WTC11 (cell line): ENCODE results near the gene GATAD2A. TPM values are rescaled to one million over a fixed set of nuclear protein-coding genes. Genes with fewer than 3 reads are reported as not detected.

Experiments
- ATAC-seq: fragments of 200-7000 bp; cut with Tn5 transposase; 2 replicates; pipeline ENCODE4 v1.10.0; 2021; ENCODE audit warnings: mild to moderate bottlenecking, moderate library complexity
- CTCF ChIA-PET: fragments of 300-600 bp; sonication (Branson Sonifier 250); formaldehyde crosslinking; loops from one replicate; lab custom pipeline; 2021; ENCODE audit warnings: antibody characterized with exemption; lab: Charles Lee
- POLR2A ChIA-PET: fragments of 350-600 bp; sonication (Branson Sonifier 250); formaldehyde crosslinking; loops from one replicate; lab custom pipeline; 2021; ENCODE audit warnings: antibody characterized with exemption; lab: Charles Lee
- DNase-seq: peaks from one replicate; pipeline ENCODE4 v3.0.0; 2021; ENCODE audit warnings: low spot score
- H3K27ac Mint-ChIP-seq: 2 replicates; pipeline ENCODE4 v1.8.0; 2021; ENCODE audit warnings: mixed read lengths
- H3K27me3 Mint-ChIP-seq: 2 replicates; pipeline ENCODE4 v1.8.0; 2021; ENCODE audit warnings: low read depth, mild to moderate bottlenecking, moderate library complexity, mixed read lengths
- H3K36me3 Mint-ChIP-seq: 2 replicates; pipeline ENCODE4 v1.8.0; 2021; ENCODE audit warnings: mixed read lengths
- H3K4me1 Mint-ChIP-seq: 2 replicates; pipeline ENCODE4 v1.8.0; 2022; ENCODE audit warnings: mixed read lengths
- H3K4me3 Mint-ChIP-seq: 2 replicates; pipeline ENCODE4 v1.8.0; 2021; ENCODE audit warnings: mild to moderate bottlenecking, moderate library complexity, mixed read lengths
- H3K9me3 Mint-ChIP-seq: 2 replicates; pipeline ENCODE4 v1.8.0; 2021; ENCODE audit warnings: mixed read lengths
- CBFB ChIP-seq: sonication (generic); formaldehyde crosslinking; IDR thresholded peaks from 2 replicates; pipeline ENCODE4 v1.8.1; 2022; ENCODE audit warnings: mild to moderate bottlenecking, low read depth, missing genetic modification reagents
- E2F1 ChIP-seq: sonication (generic); formaldehyde crosslinking; IDR thresholded peaks from 2 replicates; pipeline ENCODE4 v1.8.0; 2022; ENCODE audit warnings: mild to moderate bottlenecking, missing genetic modification reagents
- E2F4 ChIP-seq: sonication (generic); formaldehyde crosslinking; IDR thresholded peaks from 2 replicates; pipeline ENCODE4 v1.8.1; 2022; ENCODE audit warnings: low read depth, mild to moderate bottlenecking, moderate library complexity, missing genetic modification reagents, borderline replicate concordance
- FOXJ3 ChIP-seq: sonication (generic); formaldehyde crosslinking; IDR thresholded peaks from 2 replicates; pipeline ENCODE4 v1.9.0; 2021; ENCODE audit warnings: missing genetic modification reagents, mild to moderate bottlenecking, borderline replicate concordance
- GABPB1 ChIP-seq: sonication (generic); formaldehyde crosslinking; IDR thresholded peaks from 2 replicates; pipeline ENCODE4 v1.8.1; 2023; ENCODE audit warnings: mild to moderate bottlenecking, missing genetic modification reagents
- IRF2 ChIP-seq: sonication (generic); formaldehyde crosslinking; IDR thresholded peaks from 2 replicates; pipeline ENCODE4 v1.8.0; 2022; ENCODE audit warnings: low read depth, missing genetic modification reagents, borderline replicate concordance
- JAZF1 ChIP-seq: fragments of 250-450 bp; sonication (Bioruptor Pico); IDR thresholded peaks from 2 replicates; pipeline ENCODE4 v1.9.0; 2021; ENCODE audit warnings: moderate library complexity, mild to moderate bottlenecking, inconsistent platforms
- NFE2L1 ChIP-seq: sonication (generic); formaldehyde crosslinking; IDR thresholded peaks from 2 replicates; pipeline ENCODE4 v1.8.1; 2023; ENCODE audit warnings: missing genetic modification reagents
- RORB ChIP-seq: fragments of 250-450 bp; sonication (Bioruptor Pico); IDR thresholded peaks from 2 replicates; pipeline ENCODE4 v1.9.0; 2021; ENCODE audit warnings: mild to moderate bottlenecking
- ZNF138 ChIP-seq: sonication (generic); formaldehyde crosslinking; conservative IDR thresholded peaks from 2 replicates; pipeline ENCODE4 v1.8.1; 2022; ENCODE audit warnings: mild to moderate bottlenecking, moderate library complexity, missing genetic modification reagents
- ZNF532 ChIP-seq: fragments of 250-450 bp; sonication (Bioruptor Pico); IDR thresholded peaks from 2 replicates; pipeline ENCODE4 v1.9.0; 2021; ENCODE audit warnings: mild to moderate bottlenecking, borderline replicate concordance
- ZSCAN18 ChIP-seq: fragments of 250-450 bp; sonication (Bioruptor Pico); IDR thresholded peaks from 2 replicates; pipeline ENCODE4 v2.1.2; 2022; ENCODE audit warnings: mild to moderate bottlenecking, moderate library complexity
- total RNA-seq: library from RNA; stranded (reverse); gene quantifications from 3 replicates; pipeline ENCODE4 v1.2.3, GENCODE V29; 2021
- TF ChIP-seq, protein P1 (sequence below): sonication (generic); formaldehyde crosslinking; IDR thresholded peaks from 2 replicates; pipeline ENCODE4 v1.8.1; 2022; ENCODE audit warnings: low read depth, missing genetic modification reagents, borderline replicate concordance
- TF ChIP-seq, protein P2 (sequence below): fragments of 250-450 bp; sonication (Bioruptor Pico); IDR thresholded peaks from 2 replicates; pipeline ENCODE4 v1.9.0; 2021; ENCODE audit warnings: mild to moderate bottlenecking

GATAD2A gene
- total RNA-seq, 1 experiment from 2014 or later: 209 TPM

DNA sequence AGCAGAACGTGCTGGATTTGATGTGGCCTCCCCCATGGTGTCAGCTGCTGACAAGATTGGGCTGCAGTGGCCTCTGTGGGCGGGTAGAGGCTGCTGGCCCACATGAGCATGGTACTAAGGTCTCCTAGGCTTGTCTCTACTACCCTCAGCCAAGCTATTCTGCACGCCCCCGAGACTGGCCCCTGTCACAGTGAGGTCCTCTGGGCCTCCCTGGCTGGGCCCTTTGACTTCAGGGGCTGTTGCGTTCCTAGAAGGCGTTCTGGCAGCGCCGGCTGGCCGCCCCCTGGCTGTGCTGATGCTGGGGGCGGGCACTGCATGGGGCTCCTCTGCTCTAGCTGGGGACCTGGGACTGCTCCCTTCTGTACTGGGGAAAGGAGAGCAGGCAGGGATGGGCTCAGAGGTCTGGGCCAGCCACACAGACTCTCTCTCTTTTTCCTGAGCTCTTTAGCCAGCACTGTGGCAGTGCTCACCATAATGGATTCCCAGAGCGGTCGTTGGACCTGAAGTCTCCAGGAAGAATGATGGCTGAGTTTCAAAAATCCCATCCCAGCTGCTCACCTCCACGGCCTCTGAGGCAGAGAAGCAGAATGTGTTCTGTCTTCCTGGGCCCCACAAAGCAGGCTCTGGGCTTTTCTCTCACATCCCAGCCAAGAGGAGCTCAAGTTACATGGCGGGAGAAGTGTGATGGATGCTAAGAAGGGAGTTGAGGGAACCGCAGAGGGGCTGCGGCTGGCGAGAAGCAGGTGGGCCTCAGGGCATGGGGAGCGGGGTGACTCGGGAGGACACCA lies 77.5 kb downstream of the GATAD2A start:
- ATAC-seq (no peak), DNase-seq (no peak)
- ChIA-PET CTCF (interaction anchor here (1.3 kb wide), 1 partner anchor 116 kb away, joined by 6 read pairs; no protein-coding TSS in a partner anchor), POLR2A (no interaction called here)
- Mint-ChIP-seq H3K4me3 (no peak overlapping the region), H3K4me1 (peaks cover 47% of the 10 kb centered on the region), H3K9me3 (no peaks in the 10 kb centered on the region), H3K27ac (peak overlapping the region; percentile 57), H3K27me3 (no peaks in the 10 kb centered on the region), H3K36me3 (peaks cover 10% of the 10 kb centered on the region)
- TF ChIP-seq, protein P1, sequence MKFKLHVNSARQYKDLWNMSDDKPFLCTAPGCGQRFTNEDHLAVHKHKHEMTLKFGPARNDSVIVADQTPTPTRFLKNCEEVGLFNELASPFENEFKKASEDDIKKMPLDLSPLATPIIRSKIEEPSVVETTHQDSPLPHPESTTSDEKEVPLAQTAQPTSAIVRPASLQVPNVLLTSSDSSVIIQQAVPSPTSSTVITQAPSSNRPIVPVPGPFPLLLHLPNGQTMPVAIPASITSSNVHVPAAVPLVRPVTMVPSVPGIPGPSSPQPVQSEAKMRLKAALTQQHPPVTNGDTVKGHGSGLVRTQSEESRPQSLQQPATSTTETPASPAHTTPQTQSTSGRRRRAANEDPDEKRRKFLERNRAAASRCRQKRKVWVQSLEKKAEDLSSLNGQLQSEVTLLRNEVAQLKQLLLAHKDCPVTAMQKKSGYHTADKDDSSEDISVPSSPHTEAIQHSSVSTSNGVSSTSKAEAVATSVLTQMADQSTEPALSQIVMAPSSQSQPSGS: no peak

DNA sequence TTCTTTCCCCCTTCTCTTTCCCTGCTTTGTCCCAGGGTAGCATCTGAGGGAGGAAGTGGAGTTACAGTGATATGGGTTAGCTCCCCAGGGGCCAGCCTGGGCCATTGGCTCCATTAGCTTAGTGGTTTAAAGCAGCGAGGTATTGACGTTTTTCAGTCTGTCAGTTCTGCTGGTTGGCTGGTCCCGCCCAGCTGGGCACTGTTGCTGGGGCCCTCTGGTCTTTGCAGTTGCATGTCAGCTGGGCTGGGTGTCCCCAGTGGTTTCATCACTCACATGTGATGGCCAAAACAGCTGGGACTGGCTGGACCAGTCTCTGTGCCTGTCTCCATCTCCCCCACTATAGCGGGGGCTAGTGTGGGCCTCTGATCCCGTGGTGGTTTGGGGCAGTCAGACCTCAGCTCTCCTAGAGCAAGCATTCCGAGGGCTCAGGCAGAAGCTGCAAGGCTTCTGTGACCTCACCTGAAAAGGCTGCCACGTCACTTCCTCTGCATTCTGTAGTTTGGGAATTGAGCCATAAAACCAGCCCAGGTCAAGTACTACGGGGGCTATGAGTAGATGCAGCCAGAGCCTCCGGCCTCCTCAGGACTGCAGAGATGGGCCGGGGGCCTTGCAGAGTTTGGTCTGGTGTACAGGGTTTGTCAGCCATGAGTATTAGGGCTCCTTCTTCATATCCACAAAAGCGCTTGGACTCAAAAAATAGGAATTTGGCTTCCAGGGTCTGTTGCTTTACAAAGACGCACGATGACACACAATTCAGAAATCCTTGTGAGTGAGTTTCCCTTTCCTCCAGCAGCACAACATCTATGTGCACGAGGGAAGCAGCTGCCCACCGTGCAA lies 79.9 kb downstream of the GATAD2A start:
- H3K9me3 Mint-ChIP-seq: no peaks in the 10 kb centered on the region
- H3K4me1 Mint-ChIP-seq: peaks cover 60% of the 10 kb centered on the region
- H3K27ac Mint-ChIP-seq: peak overlapping the region; percentile 85
- peaks cover 5% of the 10 kb centered on the region for H3K36me3 Mint-ChIP-seq
- TF ChIP-seq GABPB1 (CRISPR knock-in tag) (no peak), IRF2 (CRISPR knock-in tag) (no peak)
- TF ChIP-seq, protein P2, sequence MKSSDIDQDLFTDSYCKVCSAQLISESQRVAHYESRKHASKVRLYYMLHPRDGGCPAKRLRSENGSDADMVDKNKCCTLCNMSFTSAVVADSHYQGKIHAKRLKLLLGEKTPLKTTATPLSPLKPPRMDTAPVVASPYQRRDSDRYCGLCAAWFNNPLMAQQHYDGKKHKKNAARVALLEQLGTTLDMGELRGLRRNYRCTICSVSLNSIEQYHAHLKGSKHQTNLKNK (CRISPR knock-in tag): no peak
- H3K27me3 Mint-ChIP-seq: no peaks in the 10 kb centered on the region
- DNase-seq (no peak), ATAC-seq (no peak)
- POLR2A ChIA-PET: no interaction called here
- H3K4me3 Mint-ChIP-seq: no peak overlapping the region
- CTCF ChIA-PET: interaction anchor here (1.5 to 2.5 kb wide), 2 partner anchors 9 to 119 kb away, joined by 7 to 10 read pairs; no protein-coding TSS in a partner anchor

GRCh38 chr19:19485998-19486290 lies 80.5 kb downstream of the GATAD2A start:
- Mint-ChIP-seq H3K27me3 (no peaks in the 10 kb centered on the region), H3K4me1 (peaks cover 59% of the 10 kb centered on the region), H3K9me3 (no peaks in the 10 kb centered on the region), H3K4me3 (no peak overlapping the region), H3K27ac (peak overlapping the region; percentile 85; the same call in 1 of the 2 replicates), H3K36me3 (peaks cover 8% of the 10 kb centered on the region)
- DNase-seq (no peak), ATAC-seq (no peak)
- TF ChIP-seq RORB (CRISPR knock-in tag) (no peak), NFE2L1 (no peak), ZNF138 (CRISPR knock-in tag) (no peak), FOXJ3 (CRISPR knock-in tag) (no peak), E2F4 (CRISPR knock-in tag) (no peak), JAZF1 (CRISPR knock-in tag) (no peak), ZSCAN18 (CRISPR knock-in tag) (no peak), ZNF532 (CRISPR knock-in tag) (no peak), CBFB (CRISPR knock-in tag) (no peak), E2F1 (CRISPR knock-in tag) (no peak)
- CTCF ChIA-PET: interaction anchor here (1.5 to 2.5 kb wide), 3 partner anchors 10 to 119 kb away, joined by 7 to 10 read pairs (median 7); no protein-coding TSS in a partner anchor
- POLR2A ChIA-PET: interaction anchor here (0.5 to 2.2 kb wide), 2 partner anchors 81 to 481 kb away, joined by 3 to 5 read pairs; partner anchors contain the start of gene GATAD2A
